Measurements from ENCODE around the gene PLOD3.

PLOD3 gene

DNA sequence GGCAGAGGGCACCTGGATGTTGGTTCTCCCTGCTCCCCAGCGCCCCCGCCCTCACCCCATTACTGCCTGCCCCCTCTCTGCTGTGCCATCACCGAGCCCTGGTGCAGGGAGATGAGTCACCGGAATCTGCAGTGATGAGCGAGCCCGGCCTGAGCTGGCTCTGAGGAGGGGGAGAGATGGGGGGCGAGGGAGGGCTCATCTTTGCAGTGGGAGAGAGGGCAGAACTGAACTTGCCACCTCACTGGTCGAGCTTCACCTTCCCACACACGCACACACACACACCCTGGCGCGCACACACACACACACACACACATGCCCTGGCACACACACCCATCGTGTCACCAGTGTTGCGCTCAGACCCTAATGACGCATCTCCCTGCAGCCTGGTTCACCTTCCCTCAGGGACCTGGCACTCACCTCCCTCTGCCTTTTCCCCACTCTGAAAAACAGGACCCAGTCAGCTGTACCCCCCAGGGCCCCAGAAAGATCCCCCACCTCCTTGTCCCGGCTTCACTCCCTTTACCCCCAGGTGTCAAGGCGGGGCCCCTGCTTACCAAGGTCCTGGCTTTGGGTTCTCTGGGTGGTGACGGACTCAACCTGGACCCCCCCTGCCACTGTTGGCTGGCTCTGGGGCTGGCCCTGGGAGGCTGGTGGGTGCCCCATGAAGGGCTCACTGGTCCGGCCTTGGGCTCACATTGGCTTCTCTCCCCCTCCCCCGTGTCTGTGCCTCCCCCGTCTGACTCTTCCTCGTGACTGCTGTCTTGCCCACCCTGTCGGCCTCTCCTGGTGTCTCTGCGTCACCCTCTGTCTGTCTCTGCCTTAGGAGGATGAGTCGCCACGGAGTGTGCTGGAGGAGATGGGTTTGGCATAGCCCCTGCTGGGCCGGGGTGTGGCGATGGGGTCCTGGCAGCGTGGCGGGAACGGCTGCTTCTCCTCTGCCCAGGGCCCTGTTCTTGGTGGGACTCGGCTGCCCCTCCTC lies 57.4 kb downstream of the PLOD3 start:
- no peak for DNase-seq

DNA sequence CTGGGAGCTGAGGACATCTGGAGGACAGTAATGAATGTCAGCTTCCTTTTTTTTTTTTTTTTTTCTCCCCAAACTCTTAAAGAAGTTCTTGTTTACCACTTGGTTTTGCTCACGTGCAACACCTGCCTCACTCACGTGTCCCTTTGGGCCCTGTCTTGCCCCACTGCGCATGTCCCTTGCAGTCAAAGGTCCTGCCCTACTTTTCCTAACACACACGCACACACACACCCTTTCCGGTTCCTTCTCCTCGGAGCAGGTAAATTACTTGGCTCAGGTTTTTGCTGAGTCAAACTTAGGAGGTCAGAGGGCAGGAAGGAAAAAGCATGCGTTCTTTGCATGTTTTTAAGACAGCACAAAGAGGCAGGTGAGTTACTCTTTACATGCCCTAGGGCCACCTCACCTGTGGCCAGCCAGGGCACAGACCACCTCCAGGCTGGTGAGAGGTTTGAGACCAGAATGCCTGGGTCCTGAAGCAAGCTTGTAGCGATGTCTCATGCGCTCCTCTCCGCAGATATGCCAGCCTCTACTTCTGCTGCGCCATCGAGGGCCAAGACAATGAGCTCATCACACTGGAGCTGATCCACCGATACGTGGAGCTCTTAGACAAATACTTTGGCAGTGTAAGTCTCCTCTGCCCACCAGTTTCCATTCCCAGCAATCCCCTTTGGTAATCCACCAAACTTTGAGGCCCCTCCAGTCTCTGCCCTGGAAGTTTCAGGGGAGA lies 60.4 kb downstream of the PLOD3 start:
- no peaks in the 10 kb centered on the region for H3K27me3 ChIP-seq (ENCODE audit: insufficient read depth, low read length, poor library complexity)
- H3K27ac ChIP-seq (ENCODE audit: low read length), result no peak overlapping the region
- H3K36me3 ChIP-seq (ENCODE audit: insufficient read depth, low read length), result peaks cover 32% of the 10 kb centered on the region
- ATAC-seq (ENCODE audit: insufficient read depth, low read depth), result no peak
- no peak overlapping the region for H3K4me2 ChIP-seq (ENCODE audit: insufficient read depth, low read length)
- H3K4me1 ChIP-seq (ENCODE audit: insufficient read depth, low read length), result peaks cover 18% of the 10 kb centered on the region
- no peak for DNase-seq
- H3K9ac ChIP-seq (ENCODE audit: low read depth, low read length), result no peak overlapping the region
- TF ChIP-seq, protein P1, sequence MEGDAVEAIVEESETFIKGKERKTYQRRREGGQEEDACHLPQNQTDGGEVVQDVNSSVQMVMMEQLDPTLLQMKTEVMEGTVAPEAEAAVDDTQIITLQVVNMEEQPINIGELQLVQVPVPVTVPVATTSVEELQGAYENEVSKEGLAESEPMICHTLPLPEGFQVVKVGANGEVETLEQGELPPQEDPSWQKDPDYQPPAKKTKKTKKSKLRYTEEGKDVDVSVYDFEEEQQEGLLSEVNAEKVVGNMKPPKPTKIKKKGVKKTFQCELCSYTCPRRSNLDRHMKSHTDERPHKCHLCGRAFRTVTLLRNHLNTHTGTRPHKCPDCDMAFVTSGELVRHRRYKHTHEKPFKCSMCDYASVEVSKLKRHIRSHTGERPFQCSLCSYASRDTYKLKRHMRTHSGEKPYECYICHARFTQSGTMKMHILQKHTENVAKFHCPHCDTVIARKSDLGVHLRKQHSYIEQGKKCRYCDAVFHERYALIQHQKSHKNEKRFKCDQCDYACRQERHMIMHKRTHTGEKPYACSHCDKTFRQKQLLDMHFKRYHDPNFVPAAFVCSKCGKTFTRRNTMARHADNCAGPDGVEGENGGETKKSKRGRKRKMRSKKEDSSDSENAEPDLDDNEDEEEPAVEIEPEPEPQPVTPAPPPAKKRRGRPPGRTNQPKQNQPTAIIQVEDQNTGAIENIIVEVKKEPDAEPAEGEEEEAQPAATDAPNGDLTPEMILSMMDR (IDR thresholded peaks at IDR 0.05; ENCODE audit: borderline replicate concordance, extremely low read depth, low read length, poor library complexity, severe bottlenecking), result no peak
- no peak for TF ChIP-seq EZH2 (IDR thresholded peaks at IDR 0.05; ENCODE audit: borderline replicate concordance, low read depth, low read length, severe bottlenecking)
- H3K9me3 ChIP-seq (ENCODE audit: insufficient read depth, low read length, severe bottlenecking), result no peaks in the 10 kb centered on the region
- H4K20me1 ChIP-seq (ENCODE audit: insufficient read depth, low read length), result no peaks in the 10 kb centered on the region
- no peak overlapping the region for H2AFZ ChIP-seq (ENCODE audit: low read depth, low read length)
- H3K4me3 ChIP-seq (ENCODE audit: low read depth in 1 of 2, low read length in 2 of 2), result no peak overlapping the region
- H3K79me2 ChIP-seq (ENCODE audit: insufficient read depth, low read length), result peaks cover 14% of the 10 kb centered on the region

More for the DNA sequence above, 57.4 kb downstream of the PLOD3 start:
- H3K27me3 ChIP-seq (ENCODE audit: insufficient read depth, low read length, poor library complexity), result no peaks in the 10 kb centered on the region
- H4K20me1 ChIP-seq (ENCODE audit: insufficient read depth, low read length), result peaks cover 10% of the 10 kb centered on the region
- H2AFZ ChIP-seq (ENCODE audit: low read depth, low read length), result no peak overlapping the region
- no peak for TF ChIP-seq EZH2 (IDR thresholded peaks at IDR 0.05; ENCODE audit: borderline replicate concordance, low read depth, low read length, severe bottlenecking)
- TF ChIP-seq, protein P1 (IDR thresholded peaks at IDR 0.05; ENCODE audit: borderline replicate concordance, extremely low read depth, low read length, poor library complexity, severe bottlenecking), result no peak
- ATAC-seq (ENCODE audit: insufficient read depth, low read depth), result no peak
- H3K9ac ChIP-seq (ENCODE audit: low read depth, low read length), result no peak overlapping the region
- H3K36me3 ChIP-seq (ENCODE audit: insufficient read depth, low read length), result peaks cover 32% of the 10 kb centered on the region
- no peak overlapping the region for H3K4me2 ChIP-seq (ENCODE audit: insufficient read depth, low read length)
- H3K4me3 ChIP-seq (ENCODE audit: low read depth in 1 of 2, low read length in 2 of 2), result no peak overlapping the region
- no peak overlapping the region for H3K27ac ChIP-seq (ENCODE audit: low read length)
- no peaks in the 10 kb centered on the region for H3K9me3 ChIP-seq (ENCODE audit: insufficient read depth, low read length, severe bottlenecking)
- peaks cover 41% of the 10 kb centered on the region for H3K4me1 ChIP-seq (ENCODE audit: insufficient read depth, low read length)
- peaks cover 13% of the 10 kb centered on the region for H3K79me2 ChIP-seq (ENCODE audit: insufficient read depth, low read length)

DNA sequence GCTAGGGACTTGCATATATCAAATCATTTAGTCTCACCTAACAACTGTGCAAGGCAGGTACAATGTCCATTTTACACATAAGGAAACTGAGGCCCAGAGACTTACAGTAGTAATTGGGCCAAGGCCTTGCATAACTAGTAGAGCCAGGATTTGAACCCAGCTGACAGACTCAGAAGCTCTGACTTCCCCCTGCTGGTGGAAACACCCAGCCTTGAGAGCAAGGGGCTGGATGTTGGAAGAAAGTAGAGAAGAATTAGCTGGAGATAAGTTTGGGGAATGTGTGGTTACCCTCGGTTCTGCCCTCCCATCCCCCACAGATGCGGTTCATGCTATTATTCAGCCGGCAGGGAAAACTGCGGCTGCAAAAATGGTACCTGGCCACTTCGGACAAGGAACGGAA lies 61.1 kb downstream of the PLOD3 start:
- Histone ChIP-seq H4K20me1 (ENCODE audit: insufficient read depth, low read length) (no peaks in the 10 kb centered on the region), H3K27ac (ENCODE audit: low read length) (no peak overlapping the region), H3K79me2 (ENCODE audit: insufficient read depth, low read length) (peaks cover 14% of the 10 kb centered on the region), H3K4me3 (ENCODE audit: low read depth in 1 of 2, low read length in 2 of 2) (no peak overlapping the region), H3K9me3 (ENCODE audit: insufficient read depth, low read length, severe bottlenecking) (no peaks in the 10 kb centered on the region), H3K36me3 (ENCODE audit: insufficient read depth, low read length) (peaks cover 32% of the 10 kb centered on the region), H2AFZ (ENCODE audit: low read depth, low read length) (no peak overlapping the region), H3K4me2 (ENCODE audit: insufficient read depth, low read length) (no peak overlapping the region), H3K27me3 (ENCODE audit: insufficient read depth, low read length, poor library complexity) (no peaks in the 10 kb centered on the region), H3K4me1 (ENCODE audit: insufficient read depth, low read length) (peaks cover 17% of the 10 kb centered on the region), H3K9ac (ENCODE audit: low read depth, low read length) (no peak overlapping the region)
- TF ChIP-seq, protein P1 (IDR thresholded peaks at IDR 0.05; ENCODE audit: borderline replicate concordance, extremely low read depth, low read length, poor library complexity, severe bottlenecking), result peak; percentile 26
- no peak for TF ChIP-seq EZH2 (IDR thresholded peaks at IDR 0.05; ENCODE audit: borderline replicate concordance, low read depth, low read length, severe bottlenecking)
- ATAC-seq (ENCODE audit: insufficient read depth, low read depth) (no peak), DNase-seq (no peak)
